ENCODE data around the gene HIPK2. TPM values are rescaled to one million over a fixed set of nuclear protein-coding genes. Genes with fewer than 3 reads are reported as not detected.

HIPK2 gene
- total RNA-seq, 2 experiments from 2014 or later, result 17.3 to 17.6 TPM

GRCh38 chr7:139748941-139749340 lies 28.9 kb downstream of the HIPK2 start:
- Mint-ChIP-seq H3K27me3 (no peaks in the 10 kb centered on the region), H3K4me3 (no peak overlapping the region), H3K27ac (no peak overlapping the region), H3K4me1 (ENCODE audit: low read depth) (peaks cover 37% of the 10 kb centered on the region), H3K36me3 (ENCODE audit: low read depth) (no peaks in the 10 kb centered on the region), H3K9me3 (no peaks in the 10 kb centered on the region)
- POLR2A ChIA-PET, result no interaction called here
- DNase-seq (no peak), ATAC-seq (no peak)
- TF ChIP-seq, protein P1, sequence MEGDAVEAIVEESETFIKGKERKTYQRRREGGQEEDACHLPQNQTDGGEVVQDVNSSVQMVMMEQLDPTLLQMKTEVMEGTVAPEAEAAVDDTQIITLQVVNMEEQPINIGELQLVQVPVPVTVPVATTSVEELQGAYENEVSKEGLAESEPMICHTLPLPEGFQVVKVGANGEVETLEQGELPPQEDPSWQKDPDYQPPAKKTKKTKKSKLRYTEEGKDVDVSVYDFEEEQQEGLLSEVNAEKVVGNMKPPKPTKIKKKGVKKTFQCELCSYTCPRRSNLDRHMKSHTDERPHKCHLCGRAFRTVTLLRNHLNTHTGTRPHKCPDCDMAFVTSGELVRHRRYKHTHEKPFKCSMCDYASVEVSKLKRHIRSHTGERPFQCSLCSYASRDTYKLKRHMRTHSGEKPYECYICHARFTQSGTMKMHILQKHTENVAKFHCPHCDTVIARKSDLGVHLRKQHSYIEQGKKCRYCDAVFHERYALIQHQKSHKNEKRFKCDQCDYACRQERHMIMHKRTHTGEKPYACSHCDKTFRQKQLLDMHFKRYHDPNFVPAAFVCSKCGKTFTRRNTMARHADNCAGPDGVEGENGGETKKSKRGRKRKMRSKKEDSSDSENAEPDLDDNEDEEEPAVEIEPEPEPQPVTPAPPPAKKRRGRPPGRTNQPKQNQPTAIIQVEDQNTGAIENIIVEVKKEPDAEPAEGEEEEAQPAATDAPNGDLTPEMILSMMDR (IDR thresholded peaks at IDR 0.05), result no peak
- CTCF ChIA-PET, result interaction anchor here (0.7 to 2.3 kb wide), 3 partner anchors 12 to 254 kb away, joined by 3 to 9 read pairs (median 3); no protein-coding TSS in a partner anchor
- intact Hi-C loops (cut with micrococcal nuclease), result no loop called here

GRCh38 chr7:139748373-139748765 lies 29.4 kb downstream of the HIPK2 start:
- H3K27ac Mint-ChIP-seq, result no peak overlapping the region
- H3K4me1 Mint-ChIP-seq (ENCODE audit: low read depth), result peaks cover 40% of the 10 kb centered on the region
- H3K27me3 Mint-ChIP-seq, result no peaks in the 10 kb centered on the region
- ChIA-PET POLR2A (no interaction called here), CTCF (interaction anchor here (1.9 to 2.4 kb wide), 2 partner anchors 11 to 103 kb away, joined by 7 to 10 read pairs; no protein-coding TSS in a partner anchor)
- intact Hi-C loops (cut with micrococcal nuclease), result no loop called here
- DNase-seq (peak; percentile 56), ATAC-seq (peak; percentile 80)
- H3K4me3 Mint-ChIP-seq, result no peak overlapping the region
- no peaks in the 10 kb centered on the region for H3K36me3 Mint-ChIP-seq (ENCODE audit: low read depth)
- H3K9me3 Mint-ChIP-seq, result no peaks in the 10 kb centered on the region
- TF ChIP-seq, protein P1 (IDR thresholded peaks at IDR 0.05), result no peak

- no peaks in the 10 kb centered on the region for H3K9me3 Mint-ChIP-seq
- TF ChIP-seq, protein P1 (IDR thresholded peaks at IDR 0.05), result no peak
- POLR2A ChIA-PET, result no interaction called here
- no peaks in the 10 kb centered on the region for H3K36me3 Mint-ChIP-seq (ENCODE audit: low read depth)
- no peak for DNase-seq
- H3K27me3 Mint-ChIP-seq, result no peaks in the 10 kb centered on the region
- peak; percentile 22 for ATAC-seq
- intact Hi-C loops (cut with micrococcal nuclease), result no loop called here
- H3K27ac Mint-ChIP-seq, result no peak overlapping the region
- H3K4me1 Mint-ChIP-seq (ENCODE audit: low read depth), result peaks cover 40% of the 10 kb centered on the region
- CTCF ChIA-PET, result interaction anchor here (1.1 to 2.4 kb wide), 3 partner anchors 7 to 102 kb away, joined by 3 to 10 read pairs (median 7); no protein-coding TSS in a partner anchor
- no peak overlapping the region for H3K4me3 Mint-ChIP-seq
Observed at GRCh38 chr7:139747662-139748372, 30.0 kb downstream of the HIPK2 start.

- CTCF ChIA-PET, result interaction anchor here (1.0 to 2.4 kb wide), 6 partner anchors 9 to 126 kb away, joined by 3 to 10 read pairs (median 4); no protein-coding TSS in a partner anchor
- DNase-seq (no peak), ATAC-seq (no peak)
- peaks cover 35% of the 10 kb centered on the region for H3K4me1 Mint-ChIP-seq (ENCODE audit: low read depth)
- POLR2A ChIA-PET, result no interaction called here
- intact Hi-C loops (cut with micrococcal nuclease), result no loop called here
- no peaks in the 10 kb centered on the region for H3K9me3 Mint-ChIP-seq
- no peak overlapping the region for H3K27ac Mint-ChIP-seq
- TF ChIP-seq, protein P1 (IDR thresholded peaks at IDR 0.05), result no peak
- H3K4me3 Mint-ChIP-seq, result no peak overlapping the region
- no peaks in the 10 kb centered on the region for H3K36me3 Mint-ChIP-seq (ENCODE audit: low read depth)
- no peaks in the 10 kb centered on the region for H3K27me3 Mint-ChIP-seq
Observed at GRCh38 chr7:139746652-139747051, 31.1 kb downstream of the HIPK2 start.

- DNase-seq (no peak), ATAC-seq (no peak)
- H3K36me3 Mint-ChIP-seq (ENCODE audit: low read depth), result no peaks in the 10 kb centered on the region
- H3K27ac Mint-ChIP-seq, result no peak overlapping the region
- no peaks in the 10 kb centered on the region for H3K9me3 Mint-ChIP-seq
- intact Hi-C loops (cut with micrococcal nuclease), result no loop called here
- no peaks in the 10 kb centered on the region for H3K27me3 Mint-ChIP-seq
- peaks cover 30% of the 10 kb centered on the region for H3K4me1 Mint-ChIP-seq (ENCODE audit: low read depth)
- ChIA-PET POLR2A (interaction anchor here (1.5 kb wide), 1 partner anchor 19 kb away, joined by 3 read pairs; no protein-coding TSS in a partner anchor), CTCF (interaction anchor here (1.0 to 1.8 kb wide), 3 partner anchors 21 to 100 kb away, joined by 3 to 7 read pairs (median 4); no protein-coding TSS in a partner anchor)
- no peak overlapping the region for H3K4me3 Mint-ChIP-seq
- TF ChIP-seq, protein P1 (IDR thresholded peaks at IDR 0.05), result no peak
Observed at GRCh38 chr7:139745678-139746143, 32.1 kb downstream of the HIPK2 start.

All from activated CD8-positive, alpha-beta T cell treated with anti-CD3 and anti-CD28 coated beads for 36 hours (primary cell).